HEK293 (cell line): ENCODE measurements around the gene IL3.

Experiments used
- CTCF ChIA-PET: fragments of 350-600 bp; formaldehyde crosslinking; extraction: SDS; loops from one replicate; lab custom pipeline; 2021; ENCODE audit warnings: antibody characterized with exemption; lab: Yijun Ruan, JAX
- POLR2A ChIA-PET: fragments of 300-600 bp; formaldehyde crosslinking; extraction: SDS; loops from one replicate; lab custom pipeline; 2020; ENCODE audit warnings: antibody characterized with exemption, inconsistent platforms; lab: Yijun Ruan, JAX
- H3K27ac ChIP-seq: fragments of 200-500 bp; sonication (Bioruptor generic); 2 replicates; pipeline ENCODE4 v1.5.1; 2014; ENCODE audit warnings: low read depth, low read length, control low read depth, inconsistent platforms; ENCODE audit errors: extremely low read depth
- H3K36me3 ChIP-seq, 2 experiments: fragments of 200-500 bp in 1 of 2; sonication (Bioruptor generic) in 1 of 2; 1 replicate in 1 of 2; 2 replicates in 1 of 2; pipeline ENCODE4 v1.5.1; 2014 to 2017; ENCODE audit warnings: inconsistent platforms in 2 of 2, low read length in 2 of 2; ENCODE audit not compliant: control insufficient read depth in 2 of 2, insufficient read depth in 1 of 2
- H3K4me1 ChIP-seq: fragments of 200-500 bp; sonication (Bioruptor generic); 2 replicates; pipeline ENCODE4 v1.5.1; 2014; ENCODE audit warnings: mild to moderate bottlenecking, low read length, inconsistent platforms; ENCODE audit not compliant: control insufficient read depth, insufficient read depth
- H3K4me3 ChIP-seq: 2 replicates; pipeline ENCODE4 v1.5.1; 2011; ENCODE audit warnings: low read depth, mild to moderate bottlenecking, control low read depth, low read length, moderate library complexity
- H3K9me3 ChIP-seq: fragments of 200-500 bp; sonication (Bioruptor generic); 2 replicates; pipeline ENCODE4 v1.5.1; 2014; ENCODE audit warnings: low read depth, low read length, inconsistent platforms; ENCODE audit not compliant: control insufficient read depth, insufficient read depth
- GLIS2 ChIP-seq: fragments of 450-650 bp; formaldehyde crosslinking; IDR thresholded peaks from 2 replicates; pipeline ENCODE4 v1.5.1; 2016; ENCODE audit warnings: missing biosample characterization, missing genetic modification characterization
- KLF16 ChIP-seq: fragments of 450-650 bp; formaldehyde crosslinking; IDR thresholded peaks from 2 replicates; pipeline ENCODE4 v1.5.1; 2017; ENCODE audit warnings: missing biosample characterization, missing genetic modification characterization
- TSHZ1 ChIP-seq: fragments of 450-650 bp; formaldehyde crosslinking; IDR thresholded peaks from 2 replicates; pipeline ENCODE4 v1.5.1; 2016; ENCODE audit warnings: missing biosample characterization, missing genetic modification characterization, borderline replicate concordance
- ZBTB1 ChIP-seq: fragments of 450-650 bp; formaldehyde crosslinking; IDR thresholded peaks from 2 replicates; pipeline ENCODE4 v1.5.1; 2016; ENCODE audit warnings: missing biosample characterization, missing genetic modification characterization
- ZBTB48 ChIP-seq: fragments of 450-650 bp; formaldehyde crosslinking; IDR thresholded peaks from 2 replicates; pipeline ENCODE4 v1.5.1; 2016; ENCODE audit warnings: missing biosample characterization, missing genetic modification characterization
- ZBTB6 ChIP-seq: fragments of 450-650 bp; formaldehyde crosslinking; IDR thresholded peaks from 2 replicates; pipeline ENCODE4 v1.5.1; 2017; ENCODE audit warnings: missing biosample characterization, missing genetic modification characterization
- ZFP41 ChIP-seq: fragments of 450-650 bp; formaldehyde crosslinking; IDR thresholded peaks from 2 replicates; pipeline ENCODE4 v1.5.1; 2016; ENCODE audit warnings: missing biosample characterization, missing genetic modification characterization, borderline replicate concordance
- ZNF10 ChIP-seq: fragments of 450-650 bp; formaldehyde crosslinking; IDR thresholded peaks from 2 replicates; pipeline ENCODE4 v1.5.1; 2017; ENCODE audit warnings: missing biosample characterization, missing genetic modification characterization
- ZNF169 ChIP-seq: fragments of 450-650 bp; formaldehyde crosslinking; IDR thresholded peaks from 2 replicates; pipeline ENCODE4 v1.5.1; 2016; ENCODE audit warnings: missing biosample characterization, missing genetic modification characterization
- ZNF26 ChIP-seq: fragments of 450-650 bp; formaldehyde crosslinking; IDR thresholded peaks from 2 replicates; pipeline ENCODE4 v1.5.1; 2016; ENCODE audit warnings: missing biosample characterization, missing genetic modification characterization
- ZNF473 ChIP-seq: fragments of 450-650 bp; formaldehyde crosslinking; IDR thresholded peaks from 2 replicates; pipeline ENCODE4 v1.5.1; 2017; ENCODE audit warnings: missing biosample characterization, missing genetic modification characterization
- ZNF677 ChIP-seq: fragments of 450-650 bp; IDR thresholded peaks from 2 replicates; pipeline ENCODE4 v1.5.0; 2018; ENCODE audit warnings: missing biosample characterization, mild to moderate bottlenecking, missing genetic modification characterization, moderate library complexity
- ZNF777 ChIP-seq: fragments of 450-650 bp; formaldehyde crosslinking; IDR thresholded peaks from 2 replicates; pipeline ENCODE4 v1.5.1; 2017; ENCODE audit warnings: missing biosample characterization, missing genetic modification characterization, borderline replicate concordance
- ZNF843 ChIP-seq: fragments of 450-650 bp; formaldehyde crosslinking; IDR thresholded peaks from 2 replicates; pipeline ENCODE4 v1.5.1; 2016; ENCODE audit warnings: missing biosample characterization, missing genetic modification characterization
- ZSCAN4 ChIP-seq: fragments of 450-650 bp; formaldehyde crosslinking; IDR thresholded peaks from 2 replicates; pipeline ENCODE4 v1.5.1; 2017; ENCODE audit warnings: missing biosample characterization, missing genetic modification characterization
- TF ChIP-seq, protein P1 (sequence below): fragments of 450-650 bp; formaldehyde crosslinking; IDR thresholded peaks from 2 replicates; pipeline ENCODE4; 2016; ENCODE audit warnings: missing biosample characterization, missing genetic modification characterization

IL3 gene

DNA sequence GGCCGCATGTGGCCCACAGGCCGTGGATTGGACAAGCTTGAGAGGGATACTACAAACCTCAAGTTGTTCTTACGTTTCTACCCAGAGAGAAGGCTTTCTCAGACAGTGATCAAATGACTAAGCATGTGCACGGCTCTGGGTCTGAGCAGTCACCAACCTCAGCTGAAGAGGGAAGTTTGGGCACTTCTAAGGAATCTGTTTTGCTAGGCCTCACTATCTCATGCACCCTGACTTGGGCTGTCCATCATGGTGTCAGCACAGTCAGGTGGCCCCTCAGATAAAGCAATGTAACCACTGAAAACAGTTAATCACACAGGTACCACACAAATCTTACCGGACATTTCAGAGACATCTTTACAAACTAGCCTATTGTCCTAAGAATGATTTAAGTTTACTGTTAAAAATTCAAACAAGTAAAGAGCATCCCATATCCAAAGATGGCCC is 37.7 kb downstream of the IL3 start:
- Histone ChIP-seq H3K27ac (no peak overlapping the region), H3K9me3 (no peaks in the 10 kb centered on the region), H3K36me3 (no peaks in the 10 kb centered on the region), H3K4me3 (no peak overlapping the region), H3K4me1 (no peaks in the 10 kb centered on the region)
- ChIA-PET POLR2A (no interaction called here), CTCF (interaction anchor here (1.4 kb wide), 1 partner anchor 33 kb away, joined by 4 read pairs; no protein-coding TSS in a partner anchor)
- no peak for TF ChIP-seq GLIS2
- no peak for TF ChIP-seq ZBTB48 (tag by site-specific recombination)
- TF ChIP-seq TSHZ1 = no peak
- TF ChIP-seq ZSCAN4 (tag by site-specific recombination) = no peak
- no peak for TF ChIP-seq ZNF10 (tag by site-specific recombination)
- no peak for TF ChIP-seq KLF16 (tag by site-specific recombination)
- TF ChIP-seq ZNF843 (tag by site-specific recombination) = no peak
- TF ChIP-seq ZFP41 (tag by site-specific recombination) = no peak
- TF ChIP-seq, protein P1, sequence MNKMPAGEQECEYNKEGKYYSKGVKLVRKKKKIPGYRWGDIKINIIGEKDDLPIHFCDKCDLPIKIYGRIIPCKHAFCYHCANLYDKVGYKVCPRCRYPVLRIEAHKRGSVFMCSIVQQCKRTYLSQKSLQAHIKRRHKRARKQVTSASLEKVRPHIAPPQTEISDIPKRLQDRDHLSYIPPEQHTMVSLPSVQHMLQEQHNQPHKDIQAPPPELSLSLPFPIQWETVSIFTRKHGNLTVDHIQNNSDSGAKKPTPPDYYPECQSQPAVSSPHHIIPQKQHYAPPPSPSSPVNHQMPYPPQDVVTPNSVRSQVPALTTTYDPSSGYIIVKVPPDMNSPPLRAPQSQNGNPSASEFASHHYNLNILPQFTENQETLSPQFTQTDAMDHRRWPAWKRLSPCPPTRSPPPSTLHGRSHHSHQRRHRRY = no peak
- TF ChIP-seq ZNF169 (tag by site-specific recombination) = no peak
- TF ChIP-seq ZBTB6 (tag by site-specific recombination) = no peak
- no peak for TF ChIP-seq ZNF777 (tag by site-specific recombination)
- no peak for TF ChIP-seq ZNF26 (tag by site-specific recombination)

DNA sequence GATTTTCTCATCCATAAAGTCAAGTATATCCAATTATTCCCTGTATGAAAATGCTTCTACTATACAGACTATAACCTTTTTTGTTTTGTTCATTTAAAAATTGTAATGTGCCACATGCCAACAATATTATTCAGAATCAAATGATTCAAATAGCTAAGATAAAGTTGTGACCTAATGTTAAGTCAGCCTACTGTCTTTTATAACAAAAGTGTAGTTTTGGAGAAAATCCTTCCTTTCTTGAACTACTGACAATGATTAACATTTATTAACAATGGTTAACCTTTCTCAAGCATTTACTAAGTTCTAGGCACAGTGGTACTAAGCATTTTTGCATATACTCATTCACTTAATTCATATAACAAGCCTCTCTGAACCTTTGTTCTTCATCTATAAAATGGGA is 38.2 kb downstream of the IL3 start:
- POLR2A ChIA-PET = no interaction called here
- Histone ChIP-seq H3K4me3 (no peak overlapping the region), H3K9me3 (no peaks in the 10 kb centered on the region), H3K36me3 (no peaks in the 10 kb centered on the region), H3K27ac (no peak overlapping the region), H3K4me1 (peaks cover 3% of the 10 kb centered on the region; the same call in 1 of the 2 replicates)
- CTCF ChIA-PET = interaction anchor here (0.6 to 1.4 kb wide), 2 partner anchors 33 to 463 kb away, joined by 4 read pairs; no protein-coding TSS in a partner anchor
- no peak for TF ChIP-seq ZBTB1 (tag by site-specific recombination)
- no peak for TF ChIP-seq ZNF473 (tag by site-specific recombination)
- no peak for TF ChIP-seq ZNF677
